H1 (cell line): ENCODE measurements around the gene LTA4H. TPM values are rescaled to one million over a fixed set of nuclear protein-coding genes. Genes with fewer than 3 reads are reported as not detected.

ENCODE experiments used
- CTCF ChIA-PET: fragments of 300-600 bp; sonication (Branson Sonifier 250); formaldehyde crosslinking; loops from one replicate; lab custom pipeline; 2021; ENCODE audit not compliant: partially characterized antibody; lab: Charles Lee
- POLR2A ChIA-PET: fragments of 300-600 bp; sonication (Branson Sonifier 250); formaldehyde crosslinking; loops from one replicate; lab custom pipeline; 2021; ENCODE audit warnings: inconsistent platforms; ENCODE audit not compliant: partially characterized antibody; lab: Charles Lee
- DNase-seq, 2 experiments: peaks; one replicate each; pipeline versions ENCODE4 v3.0.0 to v3.0.0-alpha.2; 2010 to 2022; ENCODE audit warnings: low spot score in 2 of 2, low read depth in 1 of 2, mixed read lengths in 1 of 2
- FAIRE-seq: peaks from 2 replicates; lab custom pipeline; 2011; peaks lifted over from hg19 to GRCh38; lab: Jason Lieb, UNC
- H2AFZ ChIP-seq: 2 replicates; pipeline ENCODE4 v1.8.1; 2012; ENCODE audit warnings: low read length, inconsistent platforms
- H2AK5ac ChIP-seq: 2 replicates; pipeline ENCODE4 v1.6.1; 2013; ENCODE audit warnings: low read depth, low read length
- H2BK120ac ChIP-seq: replicated peaks from 2 replicates; pipeline ENCODE3; 2013; ENCODE audit warnings: low read depth, low read length, inconsistent platforms
- H2BK12ac ChIP-seq: 2 replicates; pipeline ENCODE4 v1.6.1; 2013; ENCODE audit warnings: low read depth, low read length
- H2BK15ac ChIP-seq: 2 replicates; pipeline ENCODE4 v1.6.1; 2013; ENCODE audit warnings: low read length
- H2BK20ac ChIP-seq: 2 replicates; pipeline ENCODE4 v1.6.1; 2013; ENCODE audit warnings: low read length
- H2BK5ac ChIP-seq: 2 replicates; pipeline ENCODE4 v1.6.1; 2013; ENCODE audit warnings: low read depth, low read length
- H3K14ac ChIP-seq: 2 replicates; pipeline ENCODE4 v1.6.1; 2013; ENCODE audit warnings: inconsistent platforms; ENCODE audit not compliant: insufficient read length
- H3K18ac ChIP-seq: 2 replicates; pipeline ENCODE4 v1.6.1; 2013; ENCODE audit warnings: low read length; ENCODE audit errors: extremely low read depth
- H3K23ac ChIP-seq: 2 replicates; pipeline ENCODE4 v1.6.1; 2013; ENCODE audit warnings: inconsistent platforms; ENCODE audit not compliant: insufficient read length
- H3K23me2 ChIP-seq: 2 replicates; pipeline ENCODE4 v1.6.1; 2013; ENCODE audit warnings: low read depth, low read length
- H3K27ac ChIP-seq: 2 replicates; pipeline ENCODE4 v1.6.1; 2011; ENCODE audit warnings: low read depth, low read length, inconsistent platforms
- H3K27me3 ChIP-seq, 4 experiments: replicated peaks in 1 of 4; 1 replicate in 1 of 4; 2 replicates in 3 of 4; pipeline versions ENCODE4 v1.6.1 to v1.8.1; 2011 to 2013; ENCODE audit warnings: low read length in 3 of 4, mild to moderate bottlenecking in 3 of 4, inconsistent platforms in 2 of 4, mixed read lengths in 2 of 4, moderate library complexity in 1 of 4; ENCODE audit not compliant: control insufficient read depth in 3 of 4, insufficient read depth in 3 of 4; ENCODE audit errors: extremely low read depth in 1 of 4
- H3K36me3 ChIP-seq, 4 experiments: 2 replicates each; pipeline versions ENCODE4 v1.6.1 to v1.8.1; 2011 to 2013; ENCODE audit warnings: mild to moderate bottlenecking in 4 of 4, low read length in 3 of 4, moderate library complexity in 2 of 4, control low read depth in 1 of 4, inconsistent platforms in 1 of 4; ENCODE audit not compliant: insufficient read depth in 4 of 4, control insufficient read depth in 2 of 4
- H3K4ac ChIP-seq: replicated peaks from 2 replicates; pipeline ENCODE3; 2013; ENCODE audit warnings: low read length, low read depth, mixed read lengths, inconsistent platforms; ENCODE audit not compliant: insufficient read length
- H3K4me1 ChIP-seq, 4 experiments: replicated peaks in 1 of 4; 1 replicate in 1 of 4; 2 replicates in 3 of 4; pipeline versions ENCODE4 v1.6.1 to v1.8.1; 2011 to 2013; ENCODE audit warnings: low read length in 3 of 4, inconsistent platforms in 2 of 4, mixed read lengths in 1 of 4; ENCODE audit not compliant: insufficient read depth in 4 of 4, control insufficient read depth in 3 of 4
- H3K4me2 ChIP-seq, 2 experiments: 2 replicates each; pipeline versions ENCODE4 v1.6.1 to v1.8.1; 2011 to 2013; ENCODE audit warnings: low read depth in 2 of 2, low read length in 2 of 2, control low read depth in 1 of 2, inconsistent platforms in 1 of 2, mild to moderate bottlenecking in 1 of 2; ENCODE audit not compliant: insufficient read depth in 1 of 2
- H3K4me3 ChIP-seq, 4 experiments: fragments of 200-600, 300-600 bp in 1 of 4; sonication (generic), shearing (Covaris generic), sonication (Bioruptor Twin) in 1 of 4; 2 replicates each; pipeline versions ENCODE4 v1.5.1 to v1.8.1; 2011 to 2016; ENCODE audit warnings: low read length in 4 of 4, low read depth in 3 of 4, control low read depth in 2 of 4, inconsistent platforms in 2 of 4, mild to moderate bottlenecking in 2 of 4, mixed read lengths in 1 of 4, moderate library complexity in 1 of 4; ENCODE audit not compliant: insufficient read depth in 2 of 4; ENCODE audit errors: extremely low read depth in 1 of 4
- H3K56ac ChIP-seq: replicated peaks from 2 replicates; pipeline ENCODE3; 2013; ENCODE audit warnings: low read depth, mild to moderate bottlenecking, mixed read lengths, low read length, inconsistent platforms; ENCODE audit not compliant: insufficient read length
- H3K79me1 ChIP-seq: 2 replicates; pipeline ENCODE4 v1.6.1; 2013; ENCODE audit warnings: low read depth, low read length, control low read depth
- H3K79me2 ChIP-seq, 2 experiments: 2 replicates each; pipeline versions ENCODE4 v1.6.1 to v1.8.1; 2012 to 2013; ENCODE audit warnings: low read length in 2 of 2, mild to moderate bottlenecking in 2 of 2, inconsistent platforms in 1 of 2; ENCODE audit not compliant: insufficient read depth in 2 of 2, control insufficient read depth in 1 of 2
- H3K9ac ChIP-seq, 4 experiments: replicated peaks in 1 of 4; 1 replicate in 1 of 4; 2 replicates in 3 of 4; pipeline versions ENCODE4 v1.6.1 to v1.8.1; 2011 to 2013; ENCODE audit warnings: low read depth in 3 of 4, low read length in 3 of 4, control low read depth in 2 of 4, mild to moderate bottlenecking in 2 of 4, moderate library complexity in 2 of 4, inconsistent platforms in 1 of 4; ENCODE audit errors: extremely low read depth in 1 of 4
- H3K9me3 ChIP-seq, 2 experiments: 2 replicates each; pipeline versions ENCODE4 v1.6.1 to v1.8.1; 2012 to 2013; ENCODE audit warnings: mild to moderate bottlenecking in 2 of 2, moderate library complexity in 2 of 2, control low read depth in 1 of 2, inconsistent platforms in 1 of 2, low read depth in 1 of 2, low read length in 1 of 2, mixed read lengths in 1 of 2; ENCODE audit not compliant: insufficient read depth in 2 of 2
- H4K20me1 ChIP-seq, 2 experiments: replicated peaks in 1 of 2; 2 replicates each; pipeline versions ENCODE3 to v1.8.1; 2011 to 2013; ENCODE audit warnings: inconsistent platforms in 2 of 2, low read length in 2 of 2, mild to moderate bottlenecking in 1 of 2; ENCODE audit not compliant: insufficient read depth in 2 of 2, control insufficient read depth in 1 of 2
- H4K5ac ChIP-seq: 2 replicates; pipeline ENCODE4 v1.6.1; 2013; ENCODE audit warnings: low read length, low read depth, mixed read lengths, inconsistent platforms; ENCODE audit not compliant: insufficient read length
- H4K8ac ChIP-seq: 2 replicates; pipeline ENCODE4 v1.8.0; 2013; ENCODE audit warnings: mild to moderate bottlenecking, moderate library complexity, low read length, inconsistent platforms; ENCODE audit not compliant: insufficient read depth; ENCODE audit errors: extremely low read depth
- H4K91ac ChIP-seq: replicated peaks from 2 replicates; pipeline ENCODE3; 2013; ENCODE audit warnings: low read length, mixed read lengths, inconsistent platforms; ENCODE audit not compliant: insufficient read length
- ATF2 ChIP-seq: IDR thresholded peaks from 2 replicates; pipeline ENCODE4 v1.6.1; 2012; ENCODE audit warnings: low read length, inconsistent platforms
- CBX5 ChIP-seq: fragments of 300-800, 300-1000 bp; sonication (generic); IDR thresholded peaks from 2 replicates; pipeline ENCODE4 v1.7.1; 2016; ENCODE audit warnings: antibody characterized with exemption, low read length, low read depth
- CEBPB ChIP-seq: IDR thresholded peaks from 2 replicates; pipeline ENCODE4 v1.6.1; 2012; ENCODE audit warnings: low read depth, low read length
- SIN3A ChIP-seq, 2 experiments: IDR thresholded peaks in 1 of 2; conservative IDR thresholded peaks in 1 of 2; 2 replicates each; pipeline ENCODE4 v1.6.1; 2011 to 2012; ENCODE audit warnings: low read length in 2 of 2, improper control_type of control experiment in 1 of 2, low read depth in 1 of 2, mild to moderate bottlenecking in 1 of 2
- TBP ChIP-seq: IDR thresholded peaks from 2 replicates; pipeline ENCODE4 v1.6.1; 2011; ENCODE audit warnings: low read depth, low read length, improper control_type of control experiment
- TEAD4 ChIP-seq: IDR thresholded peaks from 2 replicates; pipeline ENCODE4 v1.6.1; 2012; ENCODE audit warnings: low read depth, low read length, inconsistent platforms, mixed read lengths
- WGBS, 2 experiments: shearing (Covaris generic) in 1 of 2; methylation state at CpG; one replicate each; pipeline versions ENCODE4 v1.1.6 to v1.1.7; 2013 to 2015; ENCODE audit warnings: low lambda C conversion rate in 2 of 2, mixed read lengths in 2 of 2, inconsistent platforms in 1 of 2, low coverage in 1 of 2, missing lambda C conversion rate in 1 of 2; ENCODE audit not compliant: insufficient replicate concordance in 2 of 2, insufficient coverage in 1 of 2, insufficient read length in 1 of 2; ENCODE audit errors: extremely low coverage in 1 of 2, missing lambda C conversion rate in 1 of 2; 5-methylcytosine and 5-hydroxymethylcytosine counted together
- polyA plus RNA-seq, 7 experiments: library from polyadenylated mRNA; depleted of rRNA in 3 of 7; stranded (reverse) in 5 of 7; unstranded in 2 of 7; fragments of >200 nt in 5 of 7; fragments of 200-250 nt in 2 of 7; gene quantifications; 1 replicate in 5 of 7; 2 replicates in 1 of 7; 4 replicates in 1 of 7; pipeline versions ENCODE4 v1.2.1 to v1.2.3, GENCODE V29; 2011 to 2013; ENCODE audit warnings: missing spikeins in 2 of 7, mixed read lengths in 2 of 7
- total RNA-seq: library from RNA; stranded (reverse); fragmentation: NEBNext Ultra II Directional; extraction: Animal tissue kit (Norgen Biotek cat#: 25700); gene quantifications from 2 replicates; pipeline ENCODE4 v1.2.1, GENCODE V29; 2021

The LTA4H gene
- total and polyA plus RNA-seq, 2 of the 8 experiments (the other 6 are each of a cell fraction or from before 2014, with no cell fraction given) = 106 to 167 TPM

GRCh38 chr12:96006727-96007126, 28.7 kb downstream of the LTA4H start:
- H3K23me2 ChIP-seq = no peaks in the 10 kb centered on the region
- no peaks in the 10 kb centered on the region for H3K4me1 ChIP-seq
- no peak overlapping the region for H3K23ac ChIP-seq
- H4K20me1 ChIP-seq = no peaks in the 10 kb centered on the region
- no peak overlapping the region for H3K27ac ChIP-seq
- no peaks in the 10 kb centered on the region for H3K27me3 ChIP-seq
- no peak overlapping the region for H2BK20ac ChIP-seq
- H3K36me3 ChIP-seq = peaks cover 7 to 89% (median 44%) of the 10 kb centered on the region in 4 experiments; a peak in 7 of 8 replicates
- H3K79me2 ChIP-seq = no peaks in the 10 kb centered on the region
- no peak overlapping the region for H3K18ac ChIP-seq
- WGBS, 2 experiments = 90% methylated on average over 1 of the region's 1 CpG; no CpG with 5 or more reads in 1 of the 2 experiments
- no peak overlapping the region for H4K8ac ChIP-seq
- H4K91ac ChIP-seq = no peak overlapping the region
- no peaks in the 10 kb centered on the region for H3K9me3 ChIP-seq
- H2AFZ ChIP-seq = no peak overlapping the region
- H3K79me1 ChIP-seq = no peaks in the 10 kb centered on the region
- H4K5ac ChIP-seq = no peak overlapping the region
- H3K56ac ChIP-seq = no peak overlapping the region
- no peak overlapping the region for H3K4me2 ChIP-seq
- no peak overlapping the region for H3K9ac ChIP-seq
- no peak for DNase-seq
- no peak for FAIRE-seq
- no peak overlapping the region for H3K4ac ChIP-seq
- H3K4me3 ChIP-seq = no peak overlapping the region
- H2BK15ac ChIP-seq = no peak overlapping the region
- H2BK120ac ChIP-seq = no peak overlapping the region
- CTCF ChIA-PET = interaction anchor here (1.1 to 2.7 kb wide), 4 partner anchors 10 to 89 kb away, joined by 3 to 9 read pairs (median 4); no protein-coding TSS in a partner anchor
- POLR2A ChIA-PET = no interaction called here
- TF ChIP-seq CEBPB (no peak), CBX5 (no peak), TEAD4 (no peak), SIN3A (conservative IDR thresholded peaks at IDR 0.05 in 1 of 2, IDR thresholded peaks at IDR 0.05 in 1 of 2; ENCODE audit: low read depth in 1 of 2, low read length in 2 of 2) (no peak), TBP (no peak), ATF2 (no peak)
- TF ChIP-seq, all 59 proteins: peak for 0
- Histone ChIP-seq H3K14ac (no peak overlapping the region), H2AK5ac (no peak overlapping the region), H2BK12ac (no peak overlapping the region), H2BK5ac (no peak overlapping the region)
